Heart left ventricle (tissue), 13 donors: ENCODE measurements around the gene AQP2.

Source experiments
- CTCF ChIP-seq, 12 donors: fragments of 200-600 bp; sonication (generic) in 4 of 12; IDR thresholded peaks; one replicate each; pipeline versions ENCODE4 v1.5.0 to v1.8.0; 2018 to 2022; ENCODE audit warnings: antibody characterized with exemption in 12 of 12, mild to moderate bottlenecking in 5 of 12
- POLR2A ChIP-seq, 2 donors: fragments of 450-650 bp; IDR thresholded peaks; one replicate each; pipeline ENCODE4 v1.6.1; 2017; ENCODE audit warnings: antibody characterized with exemption in 2 of 2, mild to moderate bottlenecking in 2 of 2, moderate library complexity in 2 of 2
- donor health status: ischemic (EF 13 %, LVEDD 7.1; RV severe dilation, severe dysfunction).
- donor health status: DM: no; HTN: yes; CAD: no.
- donor health status: DM: no; HTN: no; CAD: no.
- donor health status: ischemic (EF 25% LVEDD 6.9; RV normal size, moderate dysfunction).
- donor health status: ischemic (EF 25% LVEDD 5.7; RV mildly dilated, moderate dysfunction).
- donor health status: ischemic (EF 35%, LVEDD 5.7; RV mildly dilated, moderate dysfunction).
- donor health status: nonischemic (EF 11% LVEDD 7.7; RV severe dilation, severe dysfunction).
- donor health status: DM: yes; HTN: yes; CAD: no.
- donor health status: PGD.
- donor health status: ischemic (EF 29% LVEDD 5.4; RV normal size, mild dysfunction).
- donor health status: nonischemic (EF 23%, LVEDD 6.1; RV moderate dilation, normal function).

- TF ChIP-seq CTCF (IDR thresholded peaks at IDR 0.05) (no peak), POLR2A (IDR thresholded peaks at IDR 0.05) (no peak)
These were observed 8.0 kb upstream of the AQP2 start for GRCh38 chr12:49942512-49942893.
